GM23248 (cell line): Measurements from ENCODE around the gene SH2D1B.

ENCODE experiments used
- EZH2 ChIP-seq: fragments of 200-600 bp; sonication (generic); IDR thresholded peaks from 2 replicates; pipeline ENCODE4 v1.6.1; 2018; ENCODE audit warnings: antibody characterized with exemption, mild to moderate bottlenecking; ENCODE audit not compliant: insufficient read depth, poor library complexity, severe bottlenecking
- EZH2phosphoT487 ChIP-seq: fragments of 200-600 bp; sonication (generic); IDR thresholded peaks from 2 replicates; pipeline ENCODE4 v1.6.1; 2018; ENCODE audit warnings: antibody characterized with exemption, moderate library complexity, mild to moderate bottlenecking, low read depth; ENCODE audit not compliant: insufficient read depth

GRCh38 chr1:162360237-162360873, 51.6 kb downstream of the SH2D1B start:
- TF ChIP-seq EZH2 (no peak), EZH2phosphoT487 (no peak)
